Activated CD4-positive, alpha-beta T cell treated with anti-CD3 and anti-CD28 coated beads for 4 hours (primary cell): Measurements from ENCODE around the gene RNF14.
A peak's percentile ranks its signal among the peaks of the same experiment; 100 is the strongest.

Source experiments
- DNase-seq, 2 donors: peaks; one replicate each; pipeline ENCODE4 v3.0.0-alpha.2; 2020

The RNF14 gene

GRCh38 chr5:141948812-141949211 lies 20.1 kb upstream of the RNF14 start:
- no peak for DNase-seq

GRCh38 chr5:141949511-141949910 lies 19.4 kb upstream of the RNF14 start:
- DNase-seq: no peak

GRCh38 chr5:141950207-141951005 lies 18.5 kb upstream of the RNF14 start:
- DNase-seq: no peak

GRCh38 chr5:141951332-141951781 lies 17.5 kb upstream of the RNF14 start:
- DNase-seq: peak in 1 of 2 donors; percentile 23

GRCh38 chr5:141952020-141952419 lies 16.9 kb upstream of the RNF14 start:
- DNase-seq: no peak

GRCh38 chr5:141954194-141954593 lies 14.7 kb upstream of the RNF14 start:
- no peak for DNase-seq

- DNase-seq: no peak
Observed at GRCh38 chr5:141957367-141957996, 11.4 kb upstream of the RNF14 start.

GRCh38 chr5:141958113-141958512 lies 10.8 kb upstream of the RNF14 start, which contains the start of gene PCDH12:
Gene PCDH12 (minus strand): TSS chr5:141958202. CDS start chr5:141957851, 351 bp downstream.
- DNase-seq: peak in 1 of 2 donors; percentile 12

GRCh38 chr5:141958546-141959172 lies 10.2 kb upstream of the RNF14 start:
- no peak for DNase-seq

GRCh38 chr5:141960018-141960417 lies 8.9 kb upstream of the RNF14 start:
- DNase-seq: peak in 1 of 2 donors; percentile 18

GRCh38 chr5:141960449-141961323 lies 8.2 kb upstream of the RNF14 start:
- DNase-seq: peak; percentile 84 to 91

- DNase-seq: no peak
Observed at GRCh38 chr5:141961466-141961865, 7.4 kb upstream of the RNF14 start.

- no peak for DNase-seq
Observed at GRCh38 chr5:141963701-141964100, 5.2 kb upstream of the RNF14 start.

- DNase-seq: no peak
Observed at GRCh38 chr5:141965071-141965470, 3.8 kb upstream of the RNF14 start.

- no peak for DNase-seq
Observed at GRCh38 chr5:141966275-141966962, 2.5 kb upstream of the RNF14 start.

GRCh38 chr5:141966963-141967333 lies 2.0 kb upstream of the RNF14 start:
- DNase-seq: no peak

- no peak for DNase-seq
Observed at GRCh38 chr5:141969783-141970771, 1.2 kb downstream of the RNF14 start.

GRCh38 chr5:141973871-141974595 lies 5.1 kb downstream of the RNF14 start:
- no peak for DNase-seq

GRCh38 chr5:141976176-141976575 lies 7.3 kb downstream of the RNF14 start:
- no peak for DNase-seq

GRCh38 chr5:141978389-141978788 lies 9.5 kb downstream of the RNF14 start:
- DNase-seq: no peak
